Measurements from ENCODE around the gene FOXO3B.
"Not testable (repeated sequence)": the region's sequence is repeated elsewhere in the genome, so short reads cannot be mapped to it uniquely, and the experiment has no call there.

FOXO3B gene

DNA sequence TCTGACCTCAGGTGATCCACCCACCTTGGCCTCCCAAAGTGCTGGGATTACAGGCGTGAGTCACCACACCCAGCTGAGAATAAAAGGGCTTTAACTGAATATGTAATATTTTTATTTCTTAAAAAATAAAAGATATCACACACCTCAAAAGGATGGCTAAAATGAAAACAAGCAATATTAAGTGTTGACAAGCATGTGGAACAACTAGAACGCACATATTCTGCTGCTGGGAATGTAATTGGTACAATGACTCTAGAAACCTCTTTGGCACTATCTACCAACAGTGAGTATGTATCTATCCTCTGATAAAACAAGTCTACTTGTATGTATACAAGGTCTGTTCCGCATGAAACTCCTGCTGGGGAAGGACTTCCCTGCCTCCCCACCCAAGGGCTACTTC is 5.2 kb downstream of the FOXO3B start:
- not testable (repeated sequence) for DNase-seq (ENCODE audit: low spot score in 2 of 2); H3K9me3 Mint-ChIP-seq; H3K27me3 Mint-ChIP-seq; ATAC-seq (ENCODE audit: low read depth); H3K4me3 Mint-ChIP-seq; H3K27ac Mint-ChIP-seq; H3K4me1 Mint-ChIP-seq
- H3K36me3 Mint-ChIP-seq = peaks cover 15% of the 10 kb centered on the region

DNA sequence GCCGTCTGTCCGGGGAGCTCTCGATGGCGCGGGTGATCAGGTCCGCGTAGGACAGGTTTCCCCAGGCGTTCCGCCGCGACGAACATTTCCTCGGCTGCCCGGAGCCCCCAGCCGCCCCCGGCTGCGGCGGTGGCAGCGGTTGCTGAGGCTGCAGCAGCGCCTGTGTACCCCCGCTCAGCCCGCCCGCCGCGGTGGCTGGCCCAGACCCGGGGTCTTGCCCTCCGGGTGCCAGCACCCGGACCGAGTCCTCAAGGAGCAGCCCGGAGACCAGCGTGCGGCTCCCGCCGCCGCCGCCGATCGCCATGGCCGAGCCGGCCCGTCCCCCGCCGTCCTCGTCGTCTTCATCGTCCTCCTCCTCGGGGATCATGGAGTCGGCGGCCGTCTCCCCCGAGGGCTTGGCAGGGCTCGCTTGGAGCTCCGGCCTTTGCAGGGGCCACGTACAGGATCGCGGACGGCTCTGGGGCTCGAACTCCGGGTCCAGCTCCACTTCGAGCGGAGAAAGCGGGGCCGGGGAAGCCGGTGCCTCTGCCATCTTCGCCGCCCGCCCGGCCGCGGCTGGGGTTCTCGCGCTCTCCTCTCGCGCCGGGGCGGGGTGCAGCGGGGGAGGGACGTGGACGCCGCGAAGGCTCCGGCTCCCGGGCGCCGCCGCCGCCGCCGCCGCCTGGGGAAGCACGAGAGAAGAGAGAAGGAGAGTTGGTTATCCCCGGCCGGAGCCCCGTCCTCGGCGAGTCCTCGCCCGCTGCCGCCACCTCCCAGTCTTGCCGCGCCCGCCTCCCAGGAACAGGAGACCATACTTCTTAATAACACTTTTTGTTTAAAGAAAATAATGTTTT is 9.5 kb downstream of the FOXO3B start:
- not testable (repeated sequence) for H3K9me3 Mint-ChIP-seq; H3K27ac Mint-ChIP-seq; DNase-seq (ENCODE audit: low spot score in 2 of 2); H3K27me3 Mint-ChIP-seq; H3K4me3 Mint-ChIP-seq; H3K4me1 Mint-ChIP-seq
- H3K36me3 Mint-ChIP-seq = peaks cover 35% of the 10 kb centered on the region
- ATAC-seq (ENCODE audit: low read depth) = peak; percentile 19

DNA sequence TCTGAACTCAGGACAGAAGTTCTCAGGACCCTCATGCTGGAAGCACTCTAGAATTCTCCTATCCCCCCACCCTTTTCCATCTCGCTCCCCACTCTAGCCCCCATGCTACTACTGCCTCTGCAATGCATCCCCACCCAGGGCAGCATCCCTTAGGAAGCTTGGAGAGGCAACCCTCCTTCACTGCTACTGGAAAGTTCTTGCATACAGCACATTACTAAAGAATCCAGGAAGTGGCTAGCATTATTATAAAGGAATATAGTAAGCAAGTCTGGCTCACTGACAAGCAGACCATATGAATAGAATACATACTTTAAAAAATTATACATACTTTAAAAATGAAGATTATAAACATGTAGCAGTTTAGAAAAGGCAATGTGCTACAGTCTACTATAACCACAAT is 13.5 kb downstream of the FOXO3B start:
- not testable (repeated sequence) for DNase-seq (ENCODE audit: low spot score in 2 of 2); H3K4me3 Mint-ChIP-seq; H3K27ac Mint-ChIP-seq; H3K9me3 Mint-ChIP-seq; H3K27me3 Mint-ChIP-seq; H3K4me1 Mint-ChIP-seq; ATAC-seq (ENCODE audit: low read depth)
- H3K36me3 Mint-ChIP-seq = peaks cover 28% of the 10 kb centered on the region

DNA sequence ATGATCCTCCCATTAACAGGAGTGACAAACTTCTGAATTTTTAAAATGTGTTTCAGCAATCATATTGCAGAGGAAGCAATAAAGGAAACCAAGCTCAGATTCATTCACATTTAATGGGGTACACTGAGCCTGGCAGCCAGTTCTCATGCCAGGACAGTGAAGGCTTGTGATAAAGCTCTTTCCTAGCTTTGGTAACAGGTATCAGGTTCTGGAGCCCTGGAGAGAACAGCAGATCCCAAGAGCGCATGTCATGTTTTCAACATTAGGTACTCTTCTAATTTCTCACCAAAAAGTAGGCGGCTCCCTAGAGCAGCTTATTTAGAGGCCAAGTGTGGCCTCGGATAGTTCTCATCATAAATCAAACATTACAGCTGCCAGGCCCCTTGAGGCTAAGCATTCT is 14.6 kb downstream of the FOXO3B start:
- DNase-seq (ENCODE audit: low spot score in 2 of 2); ATAC-seq (ENCODE audit: low read depth); H3K4me3 Mint-ChIP-seq; H3K27ac Mint-ChIP-seq; H3K27me3 Mint-ChIP-seq; H3K4me1 Mint-ChIP-seq: not testable (repeated sequence)
- Mint-ChIP-seq H3K36me3 (peaks cover 28% of the 10 kb centered on the region), H3K9me3 (peaks cover 14% of the 10 kb centered on the region)

DNA sequence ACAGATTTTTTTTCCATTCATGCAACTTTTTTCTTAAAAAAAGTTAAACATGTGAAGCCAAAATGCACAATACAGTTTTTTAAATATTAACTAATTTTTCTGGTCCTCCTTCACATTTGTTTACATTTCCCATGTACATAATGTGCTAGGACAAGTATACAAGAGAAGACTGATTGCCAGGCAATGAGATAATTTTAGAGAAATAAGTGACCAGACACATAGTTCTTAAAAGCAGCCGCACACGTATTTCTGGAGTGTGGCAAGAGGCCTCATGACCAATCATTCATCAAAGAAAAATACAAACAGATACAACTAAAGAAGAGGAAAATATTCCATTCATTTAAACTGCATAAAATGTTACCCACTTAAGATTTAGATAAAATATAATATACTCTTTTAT is 15.8 kb downstream of the FOXO3B start:
- not testable (repeated sequence) for H3K27ac Mint-ChIP-seq; H3K27me3 Mint-ChIP-seq; DNase-seq (ENCODE audit: low spot score in 2 of 2); ATAC-seq (ENCODE audit: low read depth); H3K4me1 Mint-ChIP-seq; H3K4me3 Mint-ChIP-seq
- Mint-ChIP-seq H3K36me3 (peaks cover 24% of the 10 kb centered on the region), H3K9me3 (peaks cover 14% of the 10 kb centered on the region)

DNA sequence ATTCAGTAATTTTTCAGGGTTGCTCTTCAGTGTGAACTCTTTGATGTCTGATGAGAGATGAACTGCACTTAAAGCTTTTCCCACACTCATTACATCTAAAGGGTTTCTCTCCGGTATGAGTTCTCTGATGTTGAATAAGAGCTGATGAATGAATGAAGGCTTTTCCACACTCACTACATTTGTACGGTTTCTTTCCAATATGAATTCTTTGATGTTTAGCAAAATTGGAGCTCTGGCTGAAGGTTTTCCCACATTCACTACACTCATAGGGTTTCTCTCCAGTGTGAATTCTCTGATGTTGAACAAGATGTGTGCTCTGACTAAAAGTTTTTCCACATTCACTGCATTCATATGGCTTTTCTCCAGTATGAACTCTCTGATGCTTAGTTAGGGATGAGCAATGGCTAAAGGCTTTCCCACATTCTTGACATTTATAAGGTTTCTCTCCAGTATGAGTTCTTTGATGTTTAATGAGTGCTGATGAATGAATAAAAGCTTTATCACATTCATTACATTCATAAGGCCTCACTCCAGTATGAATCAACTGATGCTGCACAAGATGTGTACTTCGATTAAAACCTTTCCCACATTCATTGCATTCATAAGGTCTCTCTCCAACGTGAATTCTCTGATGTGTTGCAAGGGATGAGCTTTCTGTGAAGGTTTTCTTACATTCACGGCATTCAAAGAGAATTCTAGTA is 20.0 kb downstream of the FOXO3B start:
- not testable (repeated sequence) for H3K27ac Mint-ChIP-seq; H3K4me3 Mint-ChIP-seq; ATAC-seq (ENCODE audit: low read depth); H3K4me1 Mint-ChIP-seq; DNase-seq (ENCODE audit: low spot score in 2 of 2); H3K27me3 Mint-ChIP-seq; H3K36me3 Mint-ChIP-seq; H3K9me3 Mint-ChIP-seq

DNA sequence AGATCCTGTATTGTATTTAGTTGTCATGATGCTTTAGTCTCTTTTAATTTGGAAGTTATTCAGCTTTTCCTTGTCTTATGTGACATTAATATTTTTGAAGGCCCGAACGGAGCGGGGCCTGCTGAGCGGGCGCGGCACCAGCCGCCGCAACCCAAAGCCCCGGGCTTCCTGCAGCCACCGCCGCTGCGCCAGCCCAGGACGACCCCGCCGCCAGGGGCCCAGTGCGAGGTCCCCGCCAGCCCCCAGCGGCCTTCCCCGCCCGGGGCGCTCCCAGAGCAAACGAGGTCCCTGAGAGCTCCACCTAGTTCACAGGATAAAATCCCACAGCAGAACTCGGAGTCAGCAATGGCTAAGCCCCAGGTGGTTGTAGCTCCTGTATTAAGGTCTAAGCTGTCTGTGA is 32.0 kb downstream of the FOXO3B start:
- not testable (repeated sequence) for DNase-seq (ENCODE audit: low spot score in 2 of 2); H3K9me3 Mint-ChIP-seq; H3K27ac Mint-ChIP-seq; H3K4me3 Mint-ChIP-seq; H3K27me3 Mint-ChIP-seq; H3K4me1 Mint-ChIP-seq; H3K36me3 Mint-ChIP-seq
- peak; percentile 41 for ATAC-seq (ENCODE audit: low read depth)

DNA sequence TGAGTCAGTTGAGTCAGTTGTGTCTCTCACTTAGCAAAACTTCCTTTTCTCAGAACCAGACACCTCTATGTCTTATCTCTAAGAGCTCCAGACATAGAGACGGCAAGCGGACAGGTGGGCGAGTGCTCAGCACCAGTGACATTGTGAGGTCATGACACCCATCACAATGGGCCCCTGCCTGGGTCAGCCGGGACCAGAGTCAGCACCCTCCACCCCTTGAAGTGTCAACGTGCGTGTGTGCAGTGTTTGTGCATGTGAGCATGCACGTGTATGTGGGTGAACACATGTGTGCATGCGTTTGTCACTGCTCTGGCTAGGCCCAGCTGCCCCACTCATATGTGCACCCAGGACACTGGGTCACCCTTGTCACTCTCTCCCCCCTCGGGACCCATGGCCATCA is 37.8 kb downstream of the FOXO3B start, which contains the start of gene TBC1D28:
TSS of gene TBC1D28 (minus strand) at position 101 of the 400 bp plus-strand sequence. CDS start 3,039 bp downstream, outside the sequence.
- H3K4me1 Mint-ChIP-seq; DNase-seq (ENCODE audit: low spot score in 2 of 2); H3K4me3 Mint-ChIP-seq; H3K27ac Mint-ChIP-seq; ATAC-seq (ENCODE audit: low read depth); H3K36me3 Mint-ChIP-seq; H3K9me3 Mint-ChIP-seq; H3K27me3 Mint-ChIP-seq: not testable (repeated sequence)

DNA sequence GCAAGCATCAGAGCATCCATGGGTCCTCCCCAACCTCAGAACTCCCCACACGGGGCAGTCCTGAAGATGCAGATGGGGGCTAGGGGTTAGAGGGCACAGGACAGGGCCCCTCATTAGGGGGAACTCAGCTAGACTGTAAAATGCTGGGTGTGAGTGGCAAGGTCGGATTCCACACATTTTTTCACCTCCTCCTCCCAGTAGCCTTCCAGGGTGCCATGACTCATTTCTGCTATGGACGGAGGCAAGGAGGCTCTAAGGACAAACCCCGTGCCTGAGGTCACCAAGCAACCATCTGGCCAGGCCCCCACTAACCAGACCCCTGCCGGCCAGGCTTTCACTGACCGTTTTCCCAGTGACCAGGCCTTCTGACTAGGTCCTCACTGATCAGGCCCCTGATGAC is 39.0 kb downstream of the FOXO3B start:
- H3K36me3 Mint-ChIP-seq; H3K27ac Mint-ChIP-seq; H3K4me1 Mint-ChIP-seq; H3K27me3 Mint-ChIP-seq; H3K4me3 Mint-ChIP-seq; ATAC-seq (ENCODE audit: low read depth); DNase-seq (ENCODE audit: low spot score in 2 of 2); H3K9me3 Mint-ChIP-seq: not testable (repeated sequence)

DNA sequence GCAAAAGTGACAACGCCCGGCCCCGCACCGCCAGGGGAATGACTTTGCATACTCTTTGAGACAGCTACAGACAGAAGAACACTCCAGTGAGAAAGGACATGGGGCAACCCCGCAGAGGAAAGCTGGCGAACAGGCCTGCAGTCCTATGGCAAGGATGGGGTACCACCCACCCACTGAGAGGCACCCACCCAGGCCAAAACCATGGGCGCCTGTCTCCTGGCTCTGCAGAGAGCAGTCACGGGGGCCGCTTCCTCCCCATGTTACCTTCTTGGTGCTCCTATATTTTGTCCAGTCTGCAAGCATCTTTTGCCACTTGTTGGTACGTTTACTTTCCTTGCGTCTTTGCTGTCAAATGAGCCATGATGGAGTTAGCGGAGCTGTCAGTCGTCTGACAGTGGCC is 43.8 kb downstream of the FOXO3B start:
- not testable (repeated sequence) for H3K27me3 Mint-ChIP-seq; H3K4me1 Mint-ChIP-seq; ATAC-seq (ENCODE audit: low read depth); H3K9me3 Mint-ChIP-seq; H3K36me3 Mint-ChIP-seq; DNase-seq (ENCODE audit: low spot score in 2 of 2); H3K4me3 Mint-ChIP-seq; H3K27ac Mint-ChIP-seq

DNA sequence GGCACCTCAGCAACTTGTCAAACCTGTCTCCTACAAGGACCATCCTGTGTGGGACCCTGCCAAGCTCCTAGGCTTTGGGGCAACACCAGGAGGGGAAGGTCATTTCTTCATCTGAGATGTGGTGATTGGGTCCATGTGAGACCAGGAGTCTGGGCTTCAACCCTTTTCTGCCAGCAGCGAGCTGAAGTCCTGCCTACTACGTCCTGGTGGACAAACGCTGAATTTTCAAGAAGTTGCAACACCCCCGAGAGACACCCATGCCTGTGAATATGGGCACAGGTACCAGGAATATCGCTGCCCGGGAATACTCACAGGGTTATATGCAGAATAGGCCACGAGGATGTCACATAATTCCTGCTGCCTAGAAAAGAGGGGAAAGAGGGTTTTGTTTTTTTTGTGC is 45.9 kb downstream of the FOXO3B start:
- not testable (repeated sequence) for H3K9me3 Mint-ChIP-seq; ATAC-seq (ENCODE audit: low read depth); H3K4me3 Mint-ChIP-seq; H3K36me3 Mint-ChIP-seq; H3K4me1 Mint-ChIP-seq; DNase-seq (ENCODE audit: low spot score in 2 of 2); H3K27me3 Mint-ChIP-seq; H3K27ac Mint-ChIP-seq

DNA sequence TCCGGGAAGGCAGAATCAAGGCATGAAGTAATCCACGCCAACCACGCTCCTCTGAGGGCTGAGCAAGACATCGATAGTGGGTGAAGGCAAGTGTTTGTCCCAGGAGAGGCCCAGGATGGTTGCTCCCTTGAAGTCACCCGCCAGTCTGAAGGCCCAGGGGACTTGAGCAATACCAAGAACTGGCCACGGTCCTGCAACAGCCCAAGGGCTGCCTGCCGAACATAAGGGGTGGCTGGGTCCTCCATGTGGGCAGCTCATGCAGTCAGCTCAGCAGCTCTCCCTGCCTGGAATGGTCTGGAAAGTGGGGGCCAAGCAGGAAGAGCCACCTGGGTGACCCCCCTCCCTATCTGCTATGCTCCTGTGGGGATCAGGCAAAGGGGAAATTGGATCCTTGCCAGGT is 46.3 kb downstream of the FOXO3B start:
- H3K27ac Mint-ChIP-seq; ATAC-seq (ENCODE audit: low read depth); DNase-seq (ENCODE audit: low spot score in 2 of 2); H3K4me3 Mint-ChIP-seq; H3K27me3 Mint-ChIP-seq; H3K36me3 Mint-ChIP-seq; H3K9me3 Mint-ChIP-seq; H3K4me1 Mint-ChIP-seq: not testable (repeated sequence)

DNA sequence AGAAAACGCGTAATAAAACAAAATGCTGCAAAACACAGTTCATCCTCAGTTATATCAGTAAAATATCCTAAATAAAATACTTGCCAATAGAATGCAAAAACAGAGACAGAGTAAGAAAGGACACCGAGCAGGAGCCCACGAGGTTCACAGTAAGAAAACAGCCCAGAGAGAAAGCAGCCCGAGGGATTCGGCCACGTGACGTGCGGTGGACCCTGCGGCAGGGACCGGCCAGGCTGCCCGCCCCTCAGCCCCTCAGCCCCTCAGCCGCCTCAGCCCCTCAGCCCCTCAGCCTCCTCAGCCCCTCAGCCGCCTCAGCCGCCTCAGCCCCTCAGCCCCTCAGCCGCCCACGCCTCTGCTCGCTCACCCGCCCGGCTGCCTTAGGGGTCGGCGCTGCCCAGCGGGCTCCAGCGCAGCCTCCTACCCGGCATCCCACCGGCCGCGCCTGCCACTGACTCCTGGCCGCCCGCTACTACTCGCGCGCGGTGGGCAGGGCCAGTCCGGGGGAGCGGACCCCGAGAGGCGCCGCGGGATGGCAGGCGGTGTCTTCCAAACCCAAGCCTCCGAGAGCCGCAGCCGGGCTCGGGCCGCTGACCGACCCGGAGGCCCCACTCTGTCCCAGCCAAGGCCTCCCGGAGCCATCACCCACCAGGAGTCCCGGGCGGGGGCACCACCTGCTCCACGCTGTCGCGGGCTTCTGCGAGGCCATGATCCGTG is 47.4 kb downstream of the FOXO3B start:
- not testable (repeated sequence) for H3K36me3 Mint-ChIP-seq; DNase-seq (ENCODE audit: low spot score in 2 of 2); H3K27ac Mint-ChIP-seq; H3K27me3 Mint-ChIP-seq; H3K9me3 Mint-ChIP-seq; H3K4me1 Mint-ChIP-seq; ATAC-seq (ENCODE audit: low read depth)
- H3K4me3 Mint-ChIP-seq = peak overlapping the region; percentile 62
